ENCODE data around the gene COBL. TPM values are rescaled to one million over a fixed set of nuclear protein-coding genes. Genes with fewer than 3 reads are reported as not detected.

The COBL gene
- polyA plus RNA-seq, 3 donors: not detected

GRCh38 chr7:50974240-50974639 lies 342.4 kb downstream of the COBL start:
- Histone ChIP-seq H3K27me3 (ENCODE audit: control insufficient read depth in 2 of 2, insufficient read depth in 2 of 2, low read length in 2 of 2) (no peaks in the 10 kb centered on the region), H2AFZ (ENCODE audit: insufficient read depth, low read depth, low read length, poor library complexity, severe bottlenecking) (no peak overlapping the region), H3K4me1 (ENCODE audit: control insufficient read depth in 1 of 2, insufficient read depth in 2 of 2, low read length in 2 of 2) (no peaks in the 10 kb centered on the region), H3K9me3 (replicated peaks in 1 of 2; ENCODE audit: control insufficient read depth in 1 of 2, insufficient read depth in 1 of 2, low read length in 2 of 2) (peaks cover 0 to 2% of the 10 kb centered on the region in 2 donors), H3K27ac (ENCODE audit: low read depth in 1 of 2, low read length in 2 of 2) (no peak overlapping the region), H3K4me2 (replicated peaks; ENCODE audit: extremely low read depth, low read length, poor library complexity, severe bottlenecking) (no peak overlapping the region), H3K79me2 (ENCODE audit: insufficient read depth, low read length) (no peaks in the 10 kb centered on the region), H4K20me1 (ENCODE audit: insufficient read depth, low read length) (no peaks in the 10 kb centered on the region), H3K36me3 (replicated peaks in 1 of 2; ENCODE audit: control insufficient read depth in 1 of 2, insufficient read depth in 2 of 2, low read length in 2 of 2) (no peaks in the 10 kb centered on the region), H3K4me3 (replicated peaks in 1 of 3; ENCODE audit: low read depth in 2 of 3, low read length in 3 of 3) (no peak overlapping the region), H3K9ac (ENCODE audit: insufficient read depth, low read length, poor library complexity, severe bottlenecking) (no peak overlapping the region)
- H3K4me3 Mint-ChIP-seq: no peak overlapping the region
- no peak for DNase-seq
- H3K4me1 Mint-ChIP-seq: peaks cover 2% of the 10 kb centered on the region
- H3K9me3 Mint-ChIP-seq: peaks cover 0 to 14% (median 7%) of the 10 kb centered on the region in 7 donors
- 79% methylated on average over 4 of the region's 5 CpGs for WGBS (ENCODE audit: insufficient coverage)
- H3K36me3 Mint-ChIP-seq: no peaks in the 10 kb centered on the region
- H3K27me3 Mint-ChIP-seq (ENCODE audit: low read depth in 3 of 3): no peaks in the 10 kb centered on the region
- intact Hi-C loops (cut with micrococcal nuclease): no loop called here
- no peak for TF ChIP-seq CTCF (IDR thresholded peaks at IDR 0.05)
- H3K27ac Mint-ChIP-seq: no peak overlapping the region

- H3K4me3 Mint-ChIP-seq: peak overlapping the region in 1 of 2 donors; percentile 54
- no peak overlapping the region for H3K27ac Mint-ChIP-seq
Measured at GRCh38 chr7:50973814-50974213, 342.8 kb downstream of the COBL start.

More at GRCh38 chr7:50973814-50974213, 342.8 kb downstream of the COBL start:
- H3K27me3 Mint-ChIP-seq (ENCODE audit: low read depth in 3 of 3): no peaks in the 10 kb centered on the region
- Histone ChIP-seq H3K36me3 (replicated peaks in 1 of 2; ENCODE audit: control insufficient read depth in 1 of 2, insufficient read depth in 2 of 2, low read length in 2 of 2) (no peaks in the 10 kb centered on the region), H4K20me1 (ENCODE audit: insufficient read depth, low read length) (no peaks in the 10 kb centered on the region), H3K79me2 (ENCODE audit: insufficient read depth, low read length) (no peaks in the 10 kb centered on the region), H3K9ac (ENCODE audit: insufficient read depth, low read length, poor library complexity, severe bottlenecking) (no peak overlapping the region), H3K9me3 (replicated peaks in 1 of 2; ENCODE audit: control insufficient read depth in 1 of 2, insufficient read depth in 1 of 2, low read length in 2 of 2) (peaks cover 0 to 2% of the 10 kb centered on the region in 2 donors), H3K4me2 (replicated peaks; ENCODE audit: extremely low read depth, low read length, poor library complexity, severe bottlenecking) (no peak overlapping the region), H3K4me1 (ENCODE audit: control insufficient read depth in 1 of 2, insufficient read depth in 2 of 2, low read length in 2 of 2) (no peaks in the 10 kb centered on the region), H2AFZ (ENCODE audit: insufficient read depth, low read depth, low read length, poor library complexity, severe bottlenecking) (no peak overlapping the region), H3K4me3 (replicated peaks in 1 of 3; ENCODE audit: low read depth in 2 of 3, low read length in 3 of 3) (no peak overlapping the region), H3K27ac (ENCODE audit: low read depth in 1 of 2, low read length in 2 of 2) (no peak overlapping the region), H3K27me3 (ENCODE audit: control insufficient read depth in 2 of 2, insufficient read depth in 2 of 2, low read length in 2 of 2) (no peaks in the 10 kb centered on the region)
- H3K36me3 Mint-ChIP-seq: no peaks in the 10 kb centered on the region
- intact Hi-C loops (cut with micrococcal nuclease): no loop called here
- peaks cover 0 to 12% (median 7%) of the 10 kb centered on the region in 7 donors for H3K9me3 Mint-ChIP-seq
- DNase-seq: no peak
- WGBS (ENCODE audit: insufficient coverage): 83% methylated on average over 5 of the region's 6 CpGs
- TF ChIP-seq CTCF (IDR thresholded peaks at IDR 0.05): no peak
- H3K4me1 Mint-ChIP-seq: peaks cover 2% of the 10 kb centered on the region

Measured in CD14-positive monocyte (primary cell).